Chondrocyte (in vitro differentiated cells): ENCODE measurements around the gene AAK1. TPM values are rescaled to one million over a fixed set of nuclear protein-coding genes. Genes with fewer than 3 reads are reported as not detected.

Experiments
- DNase-seq: peaks from one replicate; pipeline ENCODE4 v3.0.0; 2021; ENCODE audit warnings: mixed read lengths, low spot score
- H3K27ac Mint-ChIP-seq: one replicate; pipeline ENCODE4 v1.8.0; 2021; ENCODE audit warnings: mild to moderate bottlenecking, moderate library complexity, mixed read lengths; ENCODE audit not compliant: unreplicated experiment
- H3K27me3 Mint-ChIP-seq: 2 replicates; pipeline ENCODE4 v1.8.0; 2021; ENCODE audit warnings: low read depth, mixed read lengths
- H3K36me3 Mint-ChIP-seq: 2 replicates; pipeline ENCODE4 v1.8.0; 2021; ENCODE audit warnings: low read depth, mixed read lengths
- H3K4me1 Mint-ChIP-seq: 2 replicates; pipeline ENCODE4 v1.8.0; 2021; ENCODE audit warnings: low read depth, mild to moderate bottlenecking, mixed read lengths
- H3K4me3 Mint-ChIP-seq: one replicate; pipeline ENCODE4 v1.8.0; 2021; ENCODE audit warnings: mild to moderate bottlenecking, moderate library complexity, mixed read lengths; ENCODE audit not compliant: unreplicated experiment
- H3K9me3 Mint-ChIP-seq: 2 replicates; pipeline ENCODE4 v1.8.0; 2021; ENCODE audit warnings: low read depth, mixed read lengths
- total RNA-seq: library from RNA; stranded (reverse); gene quantifications from 3 replicates; pipeline ENCODE4 v1.2.1, GENCODE V29; 2021
- TF ChIP-seq, protein P1 (sequence below): fragments of 200-600 bp; sonication (generic); IDR thresholded peaks from 2 replicates; pipeline ENCODE4 v1.5.0; 2021; ENCODE audit warnings: antibody characterized with exemption, mild to moderate bottlenecking, moderate library complexity

AAK1 gene
- total RNA-seq, 1 donor from 2014 or later = 97.2 TPM

DNA sequence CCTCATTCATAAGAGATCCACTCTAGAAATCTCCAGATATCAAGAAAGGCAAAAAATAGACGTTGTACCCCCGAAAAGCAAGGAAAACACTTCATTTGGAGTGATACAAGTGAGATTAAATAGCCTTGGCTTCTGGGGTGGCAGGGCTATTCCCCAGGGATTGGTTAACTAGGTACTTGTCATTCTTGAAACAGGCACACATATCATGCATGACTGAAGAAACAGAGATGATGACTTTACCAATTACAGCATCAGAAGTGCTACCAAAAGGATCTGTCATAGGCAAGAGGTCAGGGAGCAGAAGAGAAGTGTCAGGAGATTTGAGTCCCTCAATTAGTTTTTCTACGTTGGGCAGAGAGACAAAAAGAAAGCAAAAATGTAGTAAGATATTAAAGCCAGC is 161.1 kb downstream of the AAK1 start:
- TF ChIP-seq, protein P1, sequence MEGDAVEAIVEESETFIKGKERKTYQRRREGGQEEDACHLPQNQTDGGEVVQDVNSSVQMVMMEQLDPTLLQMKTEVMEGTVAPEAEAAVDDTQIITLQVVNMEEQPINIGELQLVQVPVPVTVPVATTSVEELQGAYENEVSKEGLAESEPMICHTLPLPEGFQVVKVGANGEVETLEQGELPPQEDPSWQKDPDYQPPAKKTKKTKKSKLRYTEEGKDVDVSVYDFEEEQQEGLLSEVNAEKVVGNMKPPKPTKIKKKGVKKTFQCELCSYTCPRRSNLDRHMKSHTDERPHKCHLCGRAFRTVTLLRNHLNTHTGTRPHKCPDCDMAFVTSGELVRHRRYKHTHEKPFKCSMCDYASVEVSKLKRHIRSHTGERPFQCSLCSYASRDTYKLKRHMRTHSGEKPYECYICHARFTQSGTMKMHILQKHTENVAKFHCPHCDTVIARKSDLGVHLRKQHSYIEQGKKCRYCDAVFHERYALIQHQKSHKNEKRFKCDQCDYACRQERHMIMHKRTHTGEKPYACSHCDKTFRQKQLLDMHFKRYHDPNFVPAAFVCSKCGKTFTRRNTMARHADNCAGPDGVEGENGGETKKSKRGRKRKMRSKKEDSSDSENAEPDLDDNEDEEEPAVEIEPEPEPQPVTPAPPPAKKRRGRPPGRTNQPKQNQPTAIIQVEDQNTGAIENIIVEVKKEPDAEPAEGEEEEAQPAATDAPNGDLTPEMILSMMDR = no peak
- Mint-ChIP-seq H3K4me1 (peaks cover 5% of the 10 kb centered on the region), H3K4me3 (no peak overlapping the region), H3K36me3 (peaks cover 17% of the 10 kb centered on the region), H3K9me3 (no peaks in the 10 kb centered on the region), H3K27ac (no peak overlapping the region), H3K27me3 (no peaks in the 10 kb centered on the region)
- no peak for DNase-seq

DNA sequence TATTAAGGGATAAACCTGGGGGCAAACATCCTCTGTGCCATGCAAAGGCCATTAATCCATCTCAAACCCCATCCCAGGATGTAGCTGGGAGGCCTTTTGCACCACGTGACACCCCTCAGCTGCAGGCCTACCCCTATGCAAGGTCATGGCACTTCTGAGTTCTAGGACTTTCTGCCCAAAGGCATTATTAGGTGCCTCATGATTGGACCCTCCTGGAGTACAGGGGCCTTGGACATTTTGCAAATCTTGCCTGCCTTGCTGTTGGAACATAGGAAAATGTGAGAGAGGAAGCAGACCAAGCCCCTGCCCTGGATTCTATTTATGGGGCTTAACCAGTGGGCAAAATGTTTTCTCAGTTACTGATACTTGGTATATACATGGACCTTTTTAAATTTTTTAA is 162.1 kb downstream of the AAK1 start:
- Mint-ChIP-seq H3K27ac (no peak overlapping the region), H3K4me3 (no peak overlapping the region), H3K36me3 (peaks cover 16% of the 10 kb centered on the region), H3K4me1 (peaks cover 5% of the 10 kb centered on the region), H3K27me3 (no peaks in the 10 kb centered on the region), H3K9me3 (no peaks in the 10 kb centered on the region)
- TF ChIP-seq, protein P1 = no peak
- DNase-seq = no peak

DNA sequence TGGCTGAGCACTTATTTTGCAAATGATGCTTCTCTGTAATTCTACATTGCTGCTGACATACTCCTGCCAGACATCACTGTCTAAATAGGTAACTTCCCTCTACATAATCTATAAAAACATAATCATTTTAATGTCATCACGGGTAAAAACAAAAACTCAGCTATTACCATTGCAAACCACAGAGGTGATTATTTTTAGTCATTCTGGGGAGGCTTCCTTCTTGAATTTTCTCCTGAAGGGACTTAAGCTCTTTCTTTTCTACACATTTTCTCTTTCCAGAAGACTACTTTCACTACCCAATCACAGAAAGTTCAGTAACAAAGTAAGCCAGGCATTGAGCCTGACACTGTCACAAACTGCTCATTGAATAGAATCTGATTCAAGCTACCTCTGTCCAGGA is 165.9 kb downstream of the AAK1 start:
- Mint-ChIP-seq H3K27ac (no peak overlapping the region), H3K27me3 (no peaks in the 10 kb centered on the region), H3K9me3 (no peaks in the 10 kb centered on the region), H3K36me3 (peaks cover 11% of the 10 kb centered on the region), H3K4me3 (no peak overlapping the region), H3K4me1 (no peaks in the 10 kb centered on the region)
- no peak for DNase-seq
- TF ChIP-seq, protein P1 = no peak

DNA sequence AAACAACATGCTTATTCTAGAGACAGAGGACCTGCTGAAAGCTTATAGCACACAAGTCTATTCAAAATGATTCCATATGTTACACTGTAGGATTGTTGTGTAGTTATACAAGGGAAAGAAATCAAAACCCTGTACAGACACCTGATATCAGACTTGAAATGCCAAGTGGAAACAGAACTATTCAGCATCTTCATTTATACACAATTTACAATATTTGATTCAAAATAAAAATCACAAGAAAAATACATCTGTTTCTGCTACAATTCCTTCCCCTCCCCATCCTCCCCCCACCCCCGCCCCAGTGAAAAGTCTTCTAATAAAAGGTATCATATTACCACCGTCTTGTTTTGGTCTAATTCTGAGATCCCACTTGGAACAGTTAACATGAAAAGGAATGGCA is 168.9 kb downstream of the AAK1 start:
- TF ChIP-seq, protein P1 = no peak
- H3K4me3 Mint-ChIP-seq = no peak overlapping the region
- H3K27ac Mint-ChIP-seq = no peak overlapping the region
- H3K9me3 Mint-ChIP-seq = no peaks in the 10 kb centered on the region
- no peak for DNase-seq
- peaks cover 6% of the 10 kb centered on the region for H3K4me1 Mint-ChIP-seq
- no peaks in the 10 kb centered on the region for H3K27me3 Mint-ChIP-seq
- peaks cover 12% of the 10 kb centered on the region for H3K36me3 Mint-ChIP-seq

DNA sequence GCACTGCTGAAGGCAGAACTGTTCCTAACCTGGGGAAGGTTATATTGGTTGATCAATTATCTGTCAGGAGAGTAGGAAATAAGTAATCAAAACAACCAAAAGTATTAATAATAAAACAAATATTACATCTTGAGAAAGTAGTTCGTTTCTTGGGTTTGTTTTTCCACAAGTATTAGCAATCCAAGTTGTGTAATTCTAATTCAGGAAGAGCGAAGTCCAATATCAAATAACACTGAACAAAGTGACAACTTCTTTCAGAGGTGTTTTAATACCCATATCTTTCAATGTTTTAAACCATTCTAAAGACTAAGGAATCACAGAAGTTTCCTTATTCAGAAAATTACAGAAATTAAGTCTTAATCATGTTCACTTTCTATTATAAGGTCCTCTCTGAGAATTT is 171.7 kb downstream of the AAK1 start:
- Mint-ChIP-seq H3K27ac (no peak overlapping the region), H3K36me3 (peaks cover 8% of the 10 kb centered on the region), H3K9me3 (no peaks in the 10 kb centered on the region), H3K4me3 (no peak overlapping the region), H3K4me1 (peaks cover 10% of the 10 kb centered on the region), H3K27me3 (no peaks in the 10 kb centered on the region)
- no peak for DNase-seq
- TF ChIP-seq, protein P1 = no peak
